WERI-Rb-1 (cell line): ENCODE measurements around the gene SLC35A3.

Experiments
- DNase-seq: peaks from one replicate; pipeline ENCODE4 v3.0.0-alpha.2; 2020
- H3K27ac ChIP-seq: fragments of 250-450 bp; sonication (Bioruptor Pico); 2 replicates; pipeline ENCODE4 v1.5.1; 2020; ENCODE audit warnings: mild to moderate bottlenecking, moderate library complexity
- H3K27me3 ChIP-seq: fragments of 250-450 bp; sonication (Bioruptor Pico); 2 replicates; pipeline ENCODE4 v1.5.1; 2021; ENCODE audit warnings: mild to moderate bottlenecking, low read depth, moderate library complexity; ENCODE audit not compliant: insufficient read depth, severe bottlenecking
- H3K36me3 ChIP-seq: fragments of 250-450 bp; sonication (Bioruptor Pico); 2 replicates; pipeline ENCODE4 v1.5.1; 2020; ENCODE audit warnings: mild to moderate bottlenecking, moderate library complexity
- H3K4me3 ChIP-seq: 2 replicates; pipeline ENCODE4 v1.5.1; 2011; ENCODE audit warnings: low read depth, mild to moderate bottlenecking, control low read depth, low read length
- H3K9me3 ChIP-seq: fragments of 250-450 bp; sonication (Bioruptor Pico); 2 replicates; pipeline ENCODE4 v1.5.1; 2021; ENCODE audit warnings: mild to moderate bottlenecking, moderate library complexity; ENCODE audit not compliant: severe bottlenecking
- TF ChIP-seq, protein P1 (sequence below): IDR thresholded peaks from 2 replicates; pipeline ENCODE4 v1.5.1; 2011; ENCODE audit warnings: low read depth, mild to moderate bottlenecking, control low read depth, inconsistent platforms, low read length

SLC35A3 gene

DNA sequence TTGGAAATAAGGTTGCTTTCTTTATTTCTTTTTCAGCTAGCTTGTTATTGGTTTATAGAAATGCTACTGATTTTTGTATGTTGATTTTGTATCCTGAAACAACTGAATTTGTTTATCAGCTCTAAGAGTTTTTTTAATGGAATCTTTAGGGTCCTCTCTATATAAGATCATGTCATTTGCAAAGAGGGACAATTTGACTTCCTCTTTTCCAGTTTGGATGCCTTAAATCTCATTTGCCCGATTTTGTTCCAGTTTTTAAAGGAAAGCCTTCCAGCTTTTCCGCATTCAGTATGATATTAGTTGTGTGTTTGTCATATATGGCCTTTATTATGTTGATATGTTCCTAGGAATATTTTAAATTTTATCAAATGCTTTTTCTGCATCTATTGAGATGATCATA, 31.7 kb downstream of the SLC35A3 start:
- Histone ChIP-seq H3K36me3 (no peaks in the 10 kb centered on the region), H3K4me3 (no peak overlapping the region), H3K27me3 (no peaks in the 10 kb centered on the region), H3K9me3 (no peaks in the 10 kb centered on the region), H3K27ac (no peak overlapping the region)
- TF ChIP-seq, protein P1, sequence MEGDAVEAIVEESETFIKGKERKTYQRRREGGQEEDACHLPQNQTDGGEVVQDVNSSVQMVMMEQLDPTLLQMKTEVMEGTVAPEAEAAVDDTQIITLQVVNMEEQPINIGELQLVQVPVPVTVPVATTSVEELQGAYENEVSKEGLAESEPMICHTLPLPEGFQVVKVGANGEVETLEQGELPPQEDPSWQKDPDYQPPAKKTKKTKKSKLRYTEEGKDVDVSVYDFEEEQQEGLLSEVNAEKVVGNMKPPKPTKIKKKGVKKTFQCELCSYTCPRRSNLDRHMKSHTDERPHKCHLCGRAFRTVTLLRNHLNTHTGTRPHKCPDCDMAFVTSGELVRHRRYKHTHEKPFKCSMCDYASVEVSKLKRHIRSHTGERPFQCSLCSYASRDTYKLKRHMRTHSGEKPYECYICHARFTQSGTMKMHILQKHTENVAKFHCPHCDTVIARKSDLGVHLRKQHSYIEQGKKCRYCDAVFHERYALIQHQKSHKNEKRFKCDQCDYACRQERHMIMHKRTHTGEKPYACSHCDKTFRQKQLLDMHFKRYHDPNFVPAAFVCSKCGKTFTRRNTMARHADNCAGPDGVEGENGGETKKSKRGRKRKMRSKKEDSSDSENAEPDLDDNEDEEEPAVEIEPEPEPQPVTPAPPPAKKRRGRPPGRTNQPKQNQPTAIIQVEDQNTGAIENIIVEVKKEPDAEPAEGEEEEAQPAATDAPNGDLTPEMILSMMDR = no peak
- DNase-seq = no peak

DNA sequence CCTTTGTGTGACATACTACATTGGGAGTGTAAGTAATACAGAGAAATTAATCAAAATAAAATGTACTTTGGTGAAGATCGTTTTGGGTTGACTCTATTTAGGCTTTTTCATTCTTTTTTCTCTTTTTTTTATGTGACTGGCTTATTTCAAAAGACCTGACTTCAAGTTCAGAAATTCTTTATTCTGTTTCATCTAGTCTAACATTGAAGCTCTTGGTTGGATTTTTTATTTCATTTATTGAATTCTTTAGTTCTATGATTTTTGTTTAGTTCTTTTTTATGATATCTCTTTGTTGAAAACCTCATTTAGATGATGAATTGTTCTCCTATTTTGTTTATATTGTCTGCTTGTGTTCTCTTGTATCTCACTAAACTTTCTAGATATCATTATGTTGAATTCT, 35.6 kb downstream of the SLC35A3 start:
- TF ChIP-seq, protein P1 = no peak
- H3K27ac ChIP-seq = no peak overlapping the region
- H3K27me3 ChIP-seq = no peaks in the 10 kb centered on the region
- no peaks in the 10 kb centered on the region for H3K9me3 ChIP-seq
- 0 out of 2 replicates have a peak, but pooled peaks cover 4% of the 10 kb centered on the region for H3K36me3 ChIP-seq
- DNase-seq = no peak
- H3K4me3 ChIP-seq = no peak overlapping the region

DNA sequence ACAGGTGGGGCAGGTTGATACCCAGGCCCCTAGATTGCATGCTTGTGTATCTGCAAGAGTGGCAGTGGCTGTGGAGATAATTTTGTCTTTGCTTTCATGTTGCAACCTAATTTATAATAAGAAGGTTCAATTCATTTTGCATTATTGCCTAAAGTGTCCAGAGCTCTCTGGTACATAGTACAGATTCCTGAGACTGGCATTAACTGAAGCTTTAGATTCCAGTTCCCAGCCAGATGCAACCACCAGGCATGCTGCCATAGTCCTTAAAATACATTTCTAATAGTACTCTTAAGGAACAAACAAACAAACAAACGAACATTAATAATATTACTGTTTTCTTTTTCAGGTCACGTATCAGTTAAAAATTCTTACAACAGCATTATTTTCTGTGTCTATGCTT, 36.9 kb downstream of the SLC35A3 start:
- H3K27me3 ChIP-seq = no peaks in the 10 kb centered on the region
- H3K4me3 ChIP-seq = no peak overlapping the region
- DNase-seq = no peak
- no peaks in the 10 kb centered on the region for H3K9me3 ChIP-seq
- TF ChIP-seq, protein P1 = no peak
- H3K27ac ChIP-seq = no peak overlapping the region
- 0 out of 2 replicates have a peak, but pooled peaks cover 4% of the 10 kb centered on the region for H3K36me3 ChIP-seq

DNA sequence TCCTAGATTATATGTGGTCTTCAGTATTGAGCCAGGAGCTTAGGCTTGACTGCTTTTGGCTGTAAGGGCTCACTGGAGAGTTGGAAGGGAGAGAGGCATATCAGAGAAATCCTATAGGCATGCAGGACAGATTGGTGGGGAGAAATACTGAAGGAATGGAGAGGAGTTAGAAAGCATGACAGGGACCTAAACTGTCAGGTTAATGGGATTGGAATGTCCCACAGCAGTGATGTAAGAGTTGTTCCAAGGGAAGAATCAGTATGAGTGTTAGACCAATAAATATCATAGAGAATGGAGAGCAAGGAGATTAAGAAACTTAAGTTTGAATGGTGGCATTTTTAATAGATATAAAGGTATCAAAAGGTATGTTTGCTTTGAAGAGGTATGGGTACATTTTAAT, 39.7 kb downstream of the SLC35A3 start:
- 0 out of 2 replicates have a peak, but pooled peaks cover 4% of the 10 kb centered on the region for H3K36me3 ChIP-seq
- H3K27ac ChIP-seq = no peak overlapping the region
- DNase-seq = no peak
- no peaks in the 10 kb centered on the region for H3K27me3 ChIP-seq
- TF ChIP-seq, protein P1 = no peak
- no peak overlapping the region for H3K4me3 ChIP-seq
- no peaks in the 10 kb centered on the region for H3K9me3 ChIP-seq

DNA sequence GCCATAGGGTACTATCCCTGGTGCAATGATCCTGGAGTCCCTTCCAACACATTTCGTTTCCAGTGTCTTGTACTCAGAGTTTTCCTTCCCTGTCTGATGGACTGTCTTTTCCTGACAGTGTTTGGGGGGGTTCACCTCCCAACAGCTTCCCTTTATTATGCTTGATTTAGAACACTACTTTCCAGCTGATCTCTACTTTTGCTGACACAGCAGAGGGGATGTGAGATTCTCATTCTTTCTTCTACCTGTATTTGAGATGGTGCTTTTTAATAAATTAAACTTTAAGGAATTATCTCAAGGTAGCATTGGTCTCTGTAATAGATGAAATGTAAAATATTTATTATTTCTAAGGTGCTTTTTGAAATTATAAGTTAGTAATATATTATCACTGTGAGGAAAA, 41.0 kb downstream of the SLC35A3 start:
- Histone ChIP-seq H3K4me3 (no peak overlapping the region), H3K27me3 (no peaks in the 10 kb centered on the region), H3K27ac (no peak overlapping the region), H3K9me3 (no peaks in the 10 kb centered on the region), H3K36me3 (0 out of 2 replicates have a peak, but pooled peaks cover 4% of the 10 kb centered on the region)
- no peak for DNase-seq
- TF ChIP-seq, protein P1 = no peak

DNA sequence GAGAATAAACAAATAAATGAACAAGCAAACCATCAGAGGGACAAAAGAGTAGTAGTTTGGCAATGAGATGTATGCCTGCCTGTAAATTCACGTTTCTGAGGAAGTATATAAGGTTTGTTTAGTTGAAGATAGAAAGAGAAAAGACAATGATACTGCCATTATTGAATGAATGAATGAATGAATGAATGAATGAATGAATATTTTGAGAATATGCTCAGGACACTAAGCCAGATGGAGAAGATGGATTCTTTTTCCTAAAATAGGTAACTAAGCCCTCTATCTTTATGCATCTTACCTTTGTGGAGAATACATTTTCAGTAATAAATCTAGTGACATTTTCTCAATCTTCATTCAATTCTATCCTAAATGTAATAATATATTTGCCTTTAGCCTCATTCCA, 49.4 kb downstream of the SLC35A3 start:
- H3K27me3 ChIP-seq = no peaks in the 10 kb centered on the region
- H3K4me3 ChIP-seq = no peak overlapping the region
- TF ChIP-seq, protein P1 = no peak
- H3K27ac ChIP-seq = no peak overlapping the region
- no peaks in the 10 kb centered on the region; the same call in 1 of the 2 replicates for H3K36me3 ChIP-seq
- DNase-seq = no peak
- no peaks in the 10 kb centered on the region for H3K9me3 ChIP-seq
